GM10266 (cell line): ENCODE data around the gene CNKSR1.

Experiments
- DNase-seq: peaks from one replicate; pipeline ENCODE4 v3.0.0; 2012; ENCODE audit errors: extremely low spot score
- TF ChIP-seq, protein P1 (sequence below): IDR thresholded peaks from 2 replicates; pipeline ENCODE4 v1.5.1; 2012; ENCODE audit warnings: mild to moderate bottlenecking, low read depth; ENCODE audit not compliant: control insufficient read depth, insufficient read depth; ENCODE audit errors: missing control alignments

CNKSR1 gene

GRCh38 chr1:26237230-26237966, 60.1 kb downstream of the CNKSR1 start:
- TF ChIP-seq, protein P1, sequence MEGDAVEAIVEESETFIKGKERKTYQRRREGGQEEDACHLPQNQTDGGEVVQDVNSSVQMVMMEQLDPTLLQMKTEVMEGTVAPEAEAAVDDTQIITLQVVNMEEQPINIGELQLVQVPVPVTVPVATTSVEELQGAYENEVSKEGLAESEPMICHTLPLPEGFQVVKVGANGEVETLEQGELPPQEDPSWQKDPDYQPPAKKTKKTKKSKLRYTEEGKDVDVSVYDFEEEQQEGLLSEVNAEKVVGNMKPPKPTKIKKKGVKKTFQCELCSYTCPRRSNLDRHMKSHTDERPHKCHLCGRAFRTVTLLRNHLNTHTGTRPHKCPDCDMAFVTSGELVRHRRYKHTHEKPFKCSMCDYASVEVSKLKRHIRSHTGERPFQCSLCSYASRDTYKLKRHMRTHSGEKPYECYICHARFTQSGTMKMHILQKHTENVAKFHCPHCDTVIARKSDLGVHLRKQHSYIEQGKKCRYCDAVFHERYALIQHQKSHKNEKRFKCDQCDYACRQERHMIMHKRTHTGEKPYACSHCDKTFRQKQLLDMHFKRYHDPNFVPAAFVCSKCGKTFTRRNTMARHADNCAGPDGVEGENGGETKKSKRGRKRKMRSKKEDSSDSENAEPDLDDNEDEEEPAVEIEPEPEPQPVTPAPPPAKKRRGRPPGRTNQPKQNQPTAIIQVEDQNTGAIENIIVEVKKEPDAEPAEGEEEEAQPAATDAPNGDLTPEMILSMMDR = no peak
- no peak for DNase-seq
